Brain pericyte (primary cell): ENCODE data around the gene CCDC152.
"Not testable (repeated sequence)": the region's sequence is repeated elsewhere in the genome, so short reads cannot be mapped to it uniquely, and the experiment has no call there.

ENCODE experiments used
- DNase-seq: peaks from one replicate; pipeline ENCODE4 v3.0.0-alpha.2; 2012; ENCODE audit warnings: low read depth, low spot score

CCDC152 gene, protein sequence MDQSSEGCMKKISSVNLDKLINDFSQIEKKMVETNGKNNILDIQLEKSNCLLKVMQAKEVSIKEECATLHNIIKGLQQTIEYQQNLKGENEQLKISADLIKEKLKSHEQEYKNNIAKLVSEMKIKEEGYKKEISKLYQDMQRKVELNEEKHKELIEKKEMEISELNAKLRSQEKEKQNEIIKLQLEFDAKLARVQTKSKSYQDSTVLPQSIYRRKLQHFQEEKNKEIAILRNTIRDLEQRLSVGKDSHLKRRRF

DNA sequence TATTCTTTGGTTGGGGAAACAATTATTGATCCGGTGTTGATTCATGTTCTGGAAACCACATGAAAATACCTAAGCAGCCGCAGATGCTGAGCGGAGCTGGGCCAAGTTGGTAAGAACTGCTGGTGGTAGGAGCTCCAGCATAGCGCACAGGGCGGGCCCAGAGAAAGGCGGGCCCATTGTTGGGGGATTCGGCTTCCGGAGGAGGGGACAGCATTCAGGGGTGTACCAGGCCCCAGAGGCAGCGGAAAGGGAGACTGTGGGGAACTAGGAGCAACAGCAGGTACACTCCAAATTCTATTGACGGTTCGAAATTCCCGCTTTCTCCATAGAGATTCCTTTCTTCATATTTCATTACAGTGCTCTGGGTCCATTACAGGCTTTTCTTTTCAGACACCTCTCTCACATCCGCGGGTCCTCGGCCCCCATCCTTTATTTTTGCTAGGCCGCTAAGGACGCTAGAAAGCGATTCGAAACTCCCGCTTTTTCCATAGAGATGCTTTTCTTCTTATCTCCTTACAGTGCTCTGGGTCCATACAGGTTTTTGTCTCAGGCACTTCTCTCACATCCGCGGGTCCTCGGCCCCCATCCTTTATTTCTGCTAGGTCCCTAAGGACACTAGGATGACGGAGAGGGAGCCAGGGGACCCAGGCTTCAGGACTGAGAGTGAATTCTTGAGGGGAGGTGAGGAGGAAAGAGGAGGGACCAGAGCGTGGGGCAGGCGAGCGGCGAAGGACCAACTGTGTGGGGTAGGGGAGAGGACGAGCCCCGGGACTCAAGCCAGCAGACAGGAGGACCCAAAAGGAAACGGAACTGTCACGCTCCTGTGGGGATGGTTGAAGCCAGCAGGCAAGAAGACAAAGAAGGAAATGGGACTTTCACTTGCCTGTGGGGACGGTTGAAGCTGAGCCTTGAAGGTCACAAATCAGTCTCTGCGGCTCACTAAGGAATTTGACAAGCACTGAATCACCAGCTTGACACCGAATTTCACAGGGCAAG, at the start of gene CCDC152:
CCDC152 (plus strand) TSS at position 213 of the 996 bp plus-strand sequence. CDS start 2,304 bp downstream, outside the sequence.
- DNase-seq = no peak

DNA sequence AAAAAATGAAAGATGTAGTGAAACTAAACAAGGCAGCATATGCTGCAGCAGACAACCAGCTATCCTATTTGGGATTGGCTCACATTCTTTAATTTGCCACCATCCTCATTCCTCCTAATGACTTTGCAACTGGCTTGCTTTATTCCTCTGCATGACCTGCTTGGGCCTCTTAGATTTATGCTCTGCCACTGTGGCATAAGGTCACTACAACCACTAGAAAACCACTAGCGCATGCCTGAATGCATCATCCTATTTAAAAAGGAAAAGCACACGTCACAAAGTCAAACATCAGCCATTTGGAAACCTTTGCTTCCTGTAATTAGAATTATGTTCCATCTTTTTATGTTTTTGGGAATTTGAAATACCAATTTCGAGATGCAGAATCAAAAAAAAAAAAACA, 40.8 kb upstream of the CCDC152 start:
- DNase-seq = no peak

DNA sequence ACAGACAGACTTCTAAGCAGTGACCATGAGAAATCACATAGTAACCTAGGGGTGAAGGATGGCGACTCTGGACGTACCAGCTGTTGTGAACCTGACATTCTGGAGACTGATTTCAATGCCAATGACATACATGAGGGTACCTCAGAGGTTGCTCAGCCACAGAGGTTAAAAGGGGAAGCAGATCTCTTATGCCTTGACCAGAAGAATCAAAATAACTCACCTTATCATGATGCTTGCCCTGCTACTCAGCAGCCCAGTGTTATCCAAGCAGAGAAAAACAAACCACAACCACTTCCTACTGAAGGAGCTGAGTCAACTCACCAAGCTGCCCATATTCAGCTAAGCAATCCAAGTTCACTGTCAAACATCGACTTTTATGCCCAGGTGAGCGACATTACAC, 38.0 kb upstream of the CCDC152 start:
- no peak for DNase-seq

DNA sequence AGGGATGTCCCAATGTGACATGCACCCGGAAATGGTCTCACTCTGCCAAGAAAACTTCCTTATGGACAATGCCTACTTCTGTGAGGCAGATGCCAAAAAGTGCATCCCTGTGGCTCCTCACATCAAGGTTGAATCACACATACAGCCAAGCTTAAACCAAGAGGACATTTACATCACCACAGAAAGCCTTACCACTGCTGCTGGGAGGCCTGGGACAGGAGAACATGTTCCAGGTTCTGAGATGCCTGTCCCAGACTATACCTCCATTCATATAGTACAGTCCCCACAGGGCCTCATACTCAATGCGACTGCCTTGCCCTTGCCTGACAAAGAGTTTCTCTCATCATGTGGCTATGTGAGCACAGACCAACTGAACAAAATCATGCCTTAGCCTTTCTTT, 37.6 kb upstream of the CCDC152 start:
- DNase-seq = no peak

DNA sequence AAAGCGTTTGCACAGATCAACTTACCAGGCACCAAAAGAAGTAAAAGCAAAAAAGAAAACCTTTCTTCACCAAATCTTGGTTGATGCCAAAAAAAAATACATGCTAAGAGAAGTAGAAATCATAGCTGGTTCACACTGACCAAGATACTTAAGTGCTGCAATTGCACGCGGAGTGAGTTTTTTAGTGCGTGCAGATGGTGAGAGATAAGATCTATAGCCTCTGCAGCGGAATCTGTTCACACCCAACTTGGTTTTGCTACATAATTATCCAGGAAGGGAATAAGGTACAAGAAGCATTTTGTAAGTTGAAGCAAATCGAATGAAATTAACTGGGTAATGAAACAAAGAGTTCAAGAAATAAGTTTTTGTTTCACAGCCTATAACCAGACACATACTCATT, 36.4 kb upstream of the CCDC152 start:
- DNase-seq = no peak

DNA sequence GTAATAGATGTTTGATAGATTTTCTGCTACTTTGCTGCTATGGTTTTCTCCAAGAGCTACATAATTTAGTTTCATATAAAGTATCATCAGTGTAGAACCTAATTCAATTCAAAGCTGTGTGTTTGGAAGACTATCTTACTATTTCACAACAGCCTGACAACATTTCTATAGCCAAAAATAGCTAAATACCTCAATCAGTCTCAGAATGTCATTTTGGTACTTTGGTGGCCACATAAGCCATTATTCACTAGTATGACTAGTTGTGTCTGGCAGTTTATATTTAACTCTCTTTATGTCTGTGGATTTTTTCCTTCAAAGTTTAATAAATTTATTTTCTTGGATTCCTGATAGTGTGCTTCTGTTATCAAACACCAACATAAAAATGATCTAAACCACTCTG, 35.1 kb upstream of the CCDC152 start:
- no peak for DNase-seq

DNA sequence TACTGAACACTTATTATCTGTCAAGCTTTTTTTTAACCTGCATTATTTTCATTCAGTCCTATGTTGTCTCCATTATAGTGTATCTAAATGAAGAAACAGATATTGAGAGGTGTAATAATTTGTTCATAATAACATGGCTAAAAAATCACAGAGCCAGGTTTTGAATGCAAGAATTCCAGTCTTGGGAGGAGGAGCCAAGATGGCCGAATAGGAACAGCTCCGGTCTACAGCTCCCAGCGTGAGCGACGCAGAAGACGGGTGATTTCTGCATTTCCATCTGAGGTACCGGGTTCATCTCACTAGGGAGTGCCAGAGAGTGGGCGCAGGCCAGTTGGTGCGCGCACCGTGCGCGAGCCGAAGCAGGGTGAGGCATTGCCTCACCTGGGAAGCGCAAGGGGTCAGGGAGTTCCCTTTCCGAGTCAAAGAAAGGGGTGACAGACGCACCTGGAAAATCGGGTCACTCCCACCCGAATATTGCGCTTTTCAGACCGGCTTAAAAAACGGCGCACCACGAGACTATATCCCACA, 22.0 kb upstream of the CCDC152 start:
- not testable (repeated sequence) for DNase-seq

DNA sequence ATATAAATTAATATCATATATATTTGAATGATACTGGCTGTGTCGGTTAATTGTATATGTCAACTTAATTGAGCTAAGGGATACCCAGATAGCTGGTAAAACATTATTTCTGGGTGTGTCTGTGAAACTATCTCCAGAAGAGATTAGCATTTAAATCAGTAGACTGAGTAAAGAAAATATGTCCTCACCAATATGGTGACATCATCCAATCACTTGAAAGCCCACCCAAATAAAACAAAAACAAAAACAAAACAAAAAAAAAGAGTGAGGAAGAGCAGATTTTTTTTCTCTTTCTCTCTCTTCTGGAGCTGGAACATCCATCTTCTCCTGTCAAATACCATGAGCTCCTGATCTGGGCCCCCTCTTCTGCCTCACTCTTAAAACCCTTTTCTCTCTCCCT, 15.7 kb upstream of the CCDC152 start:
- no peak for DNase-seq

DNA sequence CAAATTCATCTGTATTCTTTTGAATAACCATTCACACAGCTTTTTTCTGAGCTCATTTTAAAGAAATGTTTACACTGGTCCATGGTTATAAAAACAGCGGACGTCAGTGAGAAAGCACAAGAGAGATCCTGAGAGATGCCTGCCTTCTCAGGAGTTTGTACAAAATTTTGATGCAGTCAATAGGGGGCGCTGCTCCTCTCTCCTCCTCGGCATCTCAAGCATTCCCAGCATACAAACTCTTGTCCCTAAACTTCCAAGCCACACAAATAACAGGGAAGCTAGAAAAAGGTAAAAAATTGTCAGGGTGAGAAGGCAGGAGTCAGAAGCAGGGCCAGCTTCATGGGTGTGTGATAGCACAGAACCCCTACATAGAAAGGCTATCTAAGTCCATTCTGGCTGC, 11.2 kb upstream of the CCDC152 start:
- DNase-seq = no peak

DNA sequence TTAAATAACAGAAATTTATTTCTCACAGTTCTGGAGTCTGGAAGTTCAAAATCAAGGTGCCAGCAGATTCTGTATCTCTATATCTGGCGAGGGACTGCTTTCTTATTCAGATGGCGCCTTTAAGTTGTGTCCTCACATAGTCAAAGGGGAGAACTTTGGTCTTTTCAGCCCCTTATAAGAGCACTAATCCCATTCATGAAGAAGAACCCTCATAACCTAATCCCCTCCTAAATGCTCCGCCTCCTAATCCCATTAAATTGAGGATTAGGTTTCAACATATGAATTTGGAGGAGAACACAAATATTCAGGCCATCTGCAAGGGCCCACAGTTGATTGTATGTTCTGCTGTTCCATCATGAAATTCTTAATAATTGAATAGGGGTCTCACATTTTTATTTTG, 10.8 kb upstream of the CCDC152 start:
- no peak for DNase-seq

DNA sequence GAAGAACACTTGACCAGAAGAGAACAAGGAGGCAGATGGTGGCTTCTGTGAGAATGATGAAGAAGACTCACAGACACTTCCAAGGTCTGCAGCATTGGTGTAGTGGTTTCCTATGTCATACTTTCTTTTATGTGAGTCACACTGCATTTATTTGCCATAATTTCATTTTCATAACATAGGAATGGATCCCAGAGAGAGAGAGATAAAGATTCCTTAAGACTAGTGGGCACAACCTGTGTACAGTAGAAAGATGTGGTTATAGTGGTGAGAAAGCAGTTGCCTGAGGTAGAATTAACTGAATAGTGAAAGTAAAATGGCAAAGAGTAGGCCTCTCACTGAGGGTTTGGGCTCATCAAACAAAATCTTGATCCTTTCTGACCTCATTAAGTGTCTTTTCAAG, 7.6 kb upstream of the CCDC152 start:
- no peak for DNase-seq

DNA sequence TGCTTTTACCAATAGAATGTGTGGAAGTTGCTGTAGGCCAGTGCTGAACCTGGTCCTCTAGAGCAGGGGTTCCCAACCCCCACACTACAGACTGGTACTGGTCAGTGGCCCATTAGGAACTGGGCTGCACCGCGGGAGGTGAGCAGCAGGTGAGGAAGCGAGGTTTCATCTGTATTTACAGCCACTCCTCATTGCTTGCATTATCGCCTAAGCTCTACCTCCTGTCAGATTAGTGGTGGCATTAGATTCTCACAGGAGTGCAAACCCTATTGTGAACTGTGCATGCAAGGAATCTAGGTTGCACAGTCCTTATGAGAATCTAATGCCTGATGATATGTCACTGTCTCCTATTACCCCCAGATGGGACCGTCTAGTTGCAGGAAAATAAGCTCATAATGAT, 6.1 kb upstream of the CCDC152 start:
- DNase-seq = no peak

DNA sequence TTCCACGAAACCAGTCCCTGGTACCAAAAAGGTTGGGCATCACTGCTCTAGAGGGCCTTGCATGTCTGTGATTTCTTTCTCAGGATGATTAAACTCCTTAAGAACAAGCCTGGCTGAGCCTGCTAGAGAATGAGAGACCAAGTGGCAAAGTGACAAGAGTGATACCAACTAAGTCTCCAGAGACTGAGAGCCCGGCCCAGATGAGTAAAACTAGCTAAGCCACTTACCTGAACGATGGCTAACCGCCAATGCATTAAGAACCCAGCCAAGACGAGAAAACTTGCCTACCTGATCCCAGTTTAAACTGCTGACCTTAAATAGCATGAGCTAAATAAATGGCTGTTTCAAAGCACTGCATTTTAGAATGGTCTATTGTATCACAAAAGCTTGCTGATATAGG, 5.6 kb upstream of the CCDC152 start:
- DNase-seq = no peak

DNA sequence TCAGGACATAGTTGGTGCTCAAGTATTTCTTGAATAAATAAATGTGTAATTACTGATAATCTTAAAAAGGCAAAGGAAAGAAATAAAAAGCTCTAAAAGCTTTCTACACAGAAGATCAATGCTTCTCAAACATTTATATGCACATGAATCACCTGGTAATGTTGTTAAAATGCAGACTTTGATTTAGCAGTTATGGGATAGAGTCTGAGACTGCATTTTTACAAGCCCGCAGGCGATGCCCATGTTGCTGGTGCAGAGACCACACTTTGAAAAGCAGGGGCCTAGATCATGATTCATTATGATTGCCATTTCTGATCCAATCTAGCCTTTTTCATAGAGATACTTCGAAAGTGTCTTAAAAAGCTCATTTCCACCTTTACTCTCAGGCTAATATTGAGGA, 3.5 kb upstream of the CCDC152 start:
- DNase-seq = no peak

DNA sequence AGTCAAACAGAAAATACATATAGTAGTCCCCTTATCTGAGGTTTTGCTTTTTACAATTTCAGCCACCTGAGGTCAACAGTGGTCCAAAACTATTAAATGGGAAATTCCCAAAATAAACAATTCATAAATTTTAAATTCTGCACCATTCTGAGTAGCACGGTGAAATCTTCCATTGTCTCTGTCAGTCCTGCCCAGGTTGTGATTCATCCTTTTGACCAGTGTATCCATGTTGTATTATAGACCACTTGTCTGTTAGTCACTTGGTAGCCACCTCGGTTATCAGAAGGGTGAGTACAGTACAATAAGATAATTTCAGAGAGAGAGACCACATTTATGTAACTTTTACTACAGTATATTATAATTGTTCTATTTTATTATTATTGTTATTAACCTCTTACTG, 2.8 kb downstream of the CCDC152 start:
- no peak for DNase-seq

DNA sequence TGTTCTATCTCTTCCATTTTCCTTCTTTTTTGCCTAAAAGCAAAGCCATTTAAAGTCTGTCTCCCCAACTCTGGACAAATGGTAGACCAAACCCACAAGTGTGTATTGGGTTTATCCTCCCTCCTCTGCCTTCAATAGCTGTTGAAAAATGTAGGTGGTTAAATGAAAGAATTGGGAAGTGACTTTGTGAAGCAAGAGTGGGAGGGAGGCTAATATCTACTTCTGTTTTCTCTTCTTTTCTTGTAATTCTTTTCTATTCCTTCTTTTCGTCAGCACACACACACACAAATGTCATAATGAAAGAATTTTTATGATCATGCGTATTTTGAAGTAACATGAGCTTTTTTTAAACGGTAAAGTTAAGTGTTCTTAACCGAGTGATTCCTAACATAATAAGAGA, 3.8 kb downstream of the CCDC152 start:
- DNase-seq = no peak

DNA sequence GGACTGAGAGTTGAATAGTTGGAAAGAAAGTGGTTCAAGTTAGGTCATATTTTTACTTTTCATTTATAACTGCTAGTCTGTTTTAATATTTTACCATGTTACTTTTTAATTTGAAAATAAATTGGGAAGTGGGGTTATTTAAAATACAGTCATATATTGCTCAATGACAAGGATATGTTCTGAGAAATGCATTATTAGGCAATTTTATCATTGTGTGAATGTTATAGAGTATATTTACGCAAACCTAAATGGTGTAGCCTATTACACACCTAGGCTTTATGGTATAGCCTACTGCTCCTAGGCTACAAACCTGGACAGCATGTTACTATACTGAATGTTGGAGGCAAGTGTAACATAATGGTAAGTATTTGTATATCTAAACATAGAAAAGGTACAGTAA, 5.2 kb downstream of the CCDC152 start:
- DNase-seq = no peak

DNA sequence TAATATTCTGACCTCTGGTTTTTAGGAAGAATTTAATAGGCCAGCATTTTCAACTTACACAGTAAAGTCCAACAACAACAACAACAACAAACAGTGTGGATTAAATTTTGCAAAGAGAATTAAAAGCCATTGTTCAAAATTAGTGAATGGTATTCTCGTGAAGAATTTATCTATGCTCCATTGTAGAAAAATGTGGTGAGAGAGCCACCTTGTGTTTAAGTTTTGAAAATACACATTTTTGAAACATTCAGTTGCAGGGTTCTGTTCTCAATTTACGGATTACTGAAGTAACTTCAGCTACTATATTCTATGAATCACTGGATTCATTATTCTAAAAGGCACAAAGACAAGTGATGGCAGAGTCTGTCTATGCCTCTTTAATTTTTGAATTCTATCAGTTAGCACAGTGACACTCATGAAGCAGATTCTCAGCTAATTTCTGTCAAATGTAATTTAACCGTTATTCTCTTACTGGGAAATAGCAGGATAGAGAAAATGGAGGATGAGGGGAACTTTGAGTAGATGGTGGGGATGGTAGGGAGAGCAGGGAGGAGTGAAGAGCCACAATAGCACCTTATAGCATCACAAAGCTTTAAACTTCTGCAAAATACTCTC, 11.0 kb downstream of the CCDC152 start:
- no peak for DNase-seq

DNA sequence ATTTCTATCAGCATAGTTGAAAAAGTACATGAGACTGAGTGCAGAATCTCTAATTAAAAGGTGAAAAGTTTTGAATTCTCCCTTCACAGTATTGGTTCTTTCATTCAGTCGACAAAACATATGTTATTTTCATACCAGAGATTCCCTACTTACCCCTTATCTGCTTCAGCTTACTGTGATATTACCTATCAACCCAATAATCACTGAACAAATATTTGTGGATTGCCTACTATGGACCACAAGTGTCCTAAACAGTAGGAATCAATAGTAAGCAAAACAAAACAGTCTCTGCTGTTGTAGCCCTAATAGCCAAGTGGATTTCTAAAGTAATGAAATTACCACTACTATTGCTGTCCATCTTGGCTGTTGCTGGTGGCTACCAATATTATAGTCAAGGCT, 11.5 kb downstream of the CCDC152 start:
- no peak for DNase-seq

DNA sequence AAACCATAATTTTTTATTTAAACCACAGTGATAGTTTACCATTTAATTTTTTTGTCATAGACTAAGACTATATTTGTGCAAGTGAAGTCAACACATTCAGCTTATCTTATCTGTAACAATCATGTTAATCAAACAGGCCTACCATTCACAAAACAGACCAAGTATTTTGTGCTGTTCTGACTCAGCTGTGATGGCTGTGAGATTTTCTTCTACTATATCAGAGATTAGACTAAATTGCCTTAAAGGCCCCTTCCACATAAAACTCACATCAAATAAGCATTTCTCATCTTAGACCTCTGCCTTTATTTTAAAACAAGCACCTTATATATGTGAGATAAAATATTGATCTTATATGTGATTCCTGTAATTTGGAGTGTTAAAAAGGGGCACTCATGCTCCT, 13.4 kb downstream of the CCDC152 start:
- no peak for DNase-seq

DNA sequence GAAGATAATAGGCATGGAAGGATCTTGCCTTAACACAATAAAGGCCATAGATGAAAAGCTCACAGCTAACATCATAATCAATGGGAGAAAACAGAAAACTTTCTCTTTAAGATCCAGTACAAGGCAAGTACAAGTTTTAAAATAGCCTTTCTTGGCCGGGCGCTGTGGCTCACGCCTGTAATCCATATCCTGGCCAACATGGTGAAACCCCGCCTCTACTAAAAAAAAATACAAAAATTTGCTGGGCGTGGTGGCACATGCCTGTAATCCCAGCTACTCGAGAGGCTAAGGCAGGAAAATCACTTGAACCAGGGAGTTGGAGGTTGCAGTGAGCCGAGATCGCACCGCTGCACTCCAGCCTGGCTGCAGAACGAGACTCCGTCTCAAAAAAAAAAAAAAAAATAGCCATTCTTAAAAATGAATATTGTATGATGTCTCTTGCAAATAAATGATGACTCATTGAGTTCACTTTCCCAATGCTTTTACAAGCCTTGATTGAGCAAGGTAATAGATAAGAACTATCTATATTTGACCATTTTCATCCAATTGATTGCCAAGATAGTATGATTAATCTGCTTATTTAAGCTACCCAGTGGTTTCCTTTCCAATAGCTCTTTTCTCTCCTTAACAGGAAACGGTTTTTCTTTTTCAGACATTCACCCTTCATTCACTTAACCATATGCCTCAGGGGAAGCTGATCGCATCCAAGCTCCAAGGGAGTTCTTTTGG, 15.8 kb downstream of the CCDC152 start:
- DNase-seq = no peak

DNA sequence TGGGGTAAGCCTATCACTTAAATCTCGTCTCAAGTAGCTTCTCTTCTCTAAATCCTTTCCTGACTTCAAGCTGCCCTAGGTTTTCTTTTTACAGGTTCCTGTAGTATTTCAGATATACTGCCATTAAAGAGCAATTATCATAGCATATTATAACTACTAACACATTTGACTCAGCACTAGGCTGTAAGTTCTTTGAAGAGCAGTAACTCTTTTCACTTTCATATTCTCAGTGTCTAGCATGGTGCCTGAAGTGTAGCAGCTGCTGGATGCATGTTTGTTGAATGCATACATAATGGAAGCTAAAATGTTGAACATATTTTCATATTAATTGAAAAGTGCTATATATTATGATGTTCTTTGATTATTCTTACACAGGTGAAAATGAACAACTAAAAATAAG, 22.5 kb downstream of the CCDC152 start:
- no peak for DNase-seq
